HG03060 (cell line): ENCODE results near the gene ADH5.
A peak's percentile ranks its signal among the peaks of the same experiment; 100 is the strongest.
"Not testable (repeated sequence)": the region's sequence is repeated elsewhere in the genome, so short reads cannot be mapped to it uniquely, and the experiment has no call there.

Experiments used
- ATAC-seq: cut with Tn5 transposase; IDR thresholded peaks from one replicate; pipeline ENCODE4 v1.9.1; 2021; ENCODE audit warnings: low read depth, moderate number of reproducible peaks; ENCODE audit not compliant: unreplicated experiment

ADH5 gene

DNA sequence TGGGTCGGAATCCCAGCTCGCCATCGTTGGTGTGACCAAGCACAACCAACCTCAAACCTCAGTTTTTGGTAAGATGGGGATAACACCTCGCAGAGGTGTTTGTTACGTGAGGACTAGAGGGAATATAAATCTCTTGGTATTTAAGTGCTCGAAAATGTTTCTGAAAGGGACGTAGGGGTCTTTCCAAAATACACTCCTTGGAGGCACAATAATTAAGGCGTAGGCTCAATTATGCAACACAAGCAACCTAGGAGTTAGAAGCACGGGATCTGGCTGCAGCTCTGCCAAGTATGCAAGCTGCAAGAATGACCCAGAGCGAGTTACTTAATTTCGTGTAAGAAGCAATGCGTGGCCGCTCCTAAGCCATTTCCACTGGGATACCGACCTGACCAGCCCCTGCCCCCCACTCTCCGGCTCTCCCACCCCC is 552 bp downstream of the ADH5 start:
- peak; percentile 26 for ATAC-seq

GRCh38 chr4:99084595-99084994 is 4.0 kb downstream of the ADH5 start:
- no peak for ATAC-seq

GRCh38 chr4:99082192-99082591 is 6.4 kb downstream of the ADH5 start:
- ATAC-seq: no peak

- not testable (repeated sequence) for ATAC-seq
Measured at GRCh38 chr4:99080869-99081268, 7.7 kb downstream of the ADH5 start.

DNA sequence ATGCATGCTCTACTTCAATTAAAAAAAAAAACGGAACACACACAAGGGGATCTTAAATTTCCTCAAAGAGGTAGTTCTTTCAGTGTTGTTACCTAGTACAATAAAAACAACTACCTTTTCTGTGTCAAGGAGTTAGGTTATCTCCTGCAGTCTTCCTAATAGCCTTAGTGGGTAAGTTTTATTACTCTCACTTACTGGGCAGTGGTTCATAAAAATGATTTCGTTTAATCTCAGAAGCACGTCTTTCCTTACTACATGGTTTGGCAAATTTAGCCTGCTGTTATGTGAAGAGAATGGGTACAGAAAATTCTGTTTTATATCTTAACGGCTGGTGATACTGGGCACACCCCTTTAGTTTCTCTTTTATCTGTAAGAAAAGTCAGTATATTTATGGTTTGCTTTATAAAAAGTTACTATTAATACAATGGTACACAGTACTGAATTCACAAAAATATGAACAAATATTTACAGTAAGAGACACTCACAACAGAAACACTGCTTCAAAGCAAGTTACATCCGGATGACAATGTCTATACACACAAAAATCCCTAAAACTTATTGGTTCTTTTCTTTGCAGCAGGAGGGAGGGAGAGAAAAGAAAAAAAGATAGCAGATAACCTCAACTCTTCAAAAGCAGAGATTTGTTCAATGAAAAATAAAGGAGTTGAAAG is 8.8 kb downstream of the ADH5 start:
- no peak for ATAC-seq

- no peak for ATAC-seq
Measured at GRCh38 chr4:99078931-99079624, 9.5 kb downstream of the ADH5 start.

- ATAC-seq: no peak
Measured at GRCh38 chr4:99078336-99078735, 10.3 kb downstream of the ADH5 start.

- ATAC-seq: no peak
Measured at GRCh38 chr4:99077177-99077576, 11.4 kb downstream of the ADH5 start.

- no peak for ATAC-seq
Measured at GRCh38 chr4:99076292-99076976, 12.2 kb downstream of the ADH5 start.

DNA sequence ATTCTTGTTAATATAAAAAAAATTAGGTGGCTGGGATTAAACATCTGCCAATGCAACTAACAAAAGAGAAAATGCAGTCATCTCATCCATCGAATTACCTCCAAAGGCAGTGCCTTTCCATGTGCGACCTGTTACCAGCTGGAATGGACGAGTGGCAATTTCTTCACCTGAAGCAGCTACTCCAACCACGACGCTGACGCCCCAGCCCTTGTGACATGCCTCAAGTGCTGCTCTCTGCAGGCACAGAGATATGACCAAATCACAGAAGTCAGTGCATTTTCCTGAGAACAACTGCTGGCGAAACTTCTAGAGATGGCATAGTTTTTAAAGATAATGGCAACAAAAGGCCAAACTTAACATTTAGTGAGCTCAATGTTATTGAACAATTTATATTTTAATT is 13.8 kb downstream of the ADH5 start:
- no peak for ATAC-seq

DNA sequence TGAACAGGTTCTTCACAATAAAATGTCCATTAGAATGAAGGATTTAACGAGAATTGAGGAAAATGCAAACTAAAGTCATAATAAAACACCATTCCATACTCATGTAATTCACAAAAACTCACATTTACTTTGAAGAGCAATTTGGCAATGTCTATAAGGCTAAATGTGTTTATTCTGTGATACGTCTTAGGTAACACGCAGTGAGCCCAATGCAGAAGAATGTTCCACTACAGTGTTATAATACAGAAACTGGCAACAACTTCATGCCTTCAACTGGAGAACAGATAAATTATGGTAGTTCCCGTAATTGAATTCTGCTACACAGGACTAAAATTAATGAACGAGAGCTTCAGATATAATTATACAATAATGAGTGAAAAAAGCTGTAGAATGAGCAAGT is 17.4 kb downstream of the ADH5 start:
- no peak for ATAC-seq

- no peak for ATAC-seq
Measured at GRCh38 chr4:99067617-99068016, 21.0 kb downstream of the ADH5 start.

DNA sequence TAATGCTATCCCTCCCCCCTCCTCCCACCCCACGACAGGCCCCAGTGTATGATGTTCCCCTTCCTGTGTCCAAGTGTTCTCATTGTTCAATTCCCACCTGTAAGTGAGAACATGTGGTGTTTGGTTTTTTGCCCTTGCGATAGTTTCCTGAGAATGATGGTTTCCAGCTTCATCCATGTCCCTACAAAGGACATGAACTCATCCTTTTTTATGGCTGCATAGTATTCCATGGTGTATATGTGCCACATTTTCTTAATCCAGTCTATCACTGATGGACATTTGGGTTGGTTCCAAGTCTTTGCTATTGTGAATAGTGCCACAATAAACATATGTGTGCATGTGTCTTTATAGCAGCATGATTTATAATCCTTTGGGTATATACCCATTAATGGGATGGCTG is 23.1 kb downstream of the ADH5 start:
- not testable (repeated sequence) for ATAC-seq

DNA sequence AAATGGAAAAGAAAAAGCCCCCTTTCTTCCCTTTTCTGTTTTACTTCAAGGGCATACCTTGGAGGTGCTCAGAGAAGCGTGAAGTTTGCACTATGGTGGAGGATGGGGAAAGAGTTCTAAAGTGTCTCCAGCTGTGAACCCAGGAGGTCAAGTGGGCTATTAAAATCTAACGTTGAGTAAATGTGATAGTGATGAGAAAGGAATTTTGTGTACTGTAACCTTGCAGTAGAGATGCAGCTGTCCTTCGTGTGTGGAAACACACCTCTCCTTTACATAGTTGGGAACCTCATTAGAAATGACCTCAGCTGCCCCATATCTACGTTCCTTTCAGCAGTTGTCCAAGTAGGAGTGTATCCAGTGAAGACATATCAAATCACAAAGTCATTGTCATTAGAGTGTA is 26.5 kb downstream of the ADH5 start:
- ATAC-seq: no peak

DNA sequence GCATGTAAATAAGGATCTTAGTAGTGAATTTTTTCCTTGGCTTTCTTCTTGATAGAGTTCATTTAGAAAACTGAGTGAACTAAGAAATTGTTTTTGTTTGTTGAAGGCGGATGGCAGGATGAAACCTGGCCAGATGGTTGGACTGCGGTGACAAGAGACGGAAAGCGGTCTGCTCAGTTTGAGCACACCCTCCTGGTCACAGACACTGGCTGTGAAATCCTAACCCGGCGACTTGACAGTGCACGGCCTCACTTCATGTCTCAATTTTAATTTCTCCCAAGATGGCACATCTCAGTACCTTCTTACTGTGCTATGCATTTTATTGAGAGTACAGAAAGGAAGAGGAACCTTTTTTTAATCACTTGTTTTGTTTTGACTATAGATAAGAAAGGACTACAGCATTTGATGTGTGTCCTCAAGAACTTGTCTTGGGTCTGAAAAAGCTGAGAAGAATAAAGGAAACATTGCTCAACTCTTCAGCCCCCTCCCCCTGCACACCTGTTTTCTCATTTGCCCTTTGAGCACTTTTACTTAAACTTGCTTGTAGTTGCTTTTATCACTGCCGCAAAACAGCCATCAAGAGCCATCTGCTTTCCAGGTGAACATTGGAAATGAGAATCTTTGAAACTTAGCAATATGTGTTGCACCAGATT is 27.4 kb downstream of the ADH5 start:
- ATAC-seq: no peak

DNA sequence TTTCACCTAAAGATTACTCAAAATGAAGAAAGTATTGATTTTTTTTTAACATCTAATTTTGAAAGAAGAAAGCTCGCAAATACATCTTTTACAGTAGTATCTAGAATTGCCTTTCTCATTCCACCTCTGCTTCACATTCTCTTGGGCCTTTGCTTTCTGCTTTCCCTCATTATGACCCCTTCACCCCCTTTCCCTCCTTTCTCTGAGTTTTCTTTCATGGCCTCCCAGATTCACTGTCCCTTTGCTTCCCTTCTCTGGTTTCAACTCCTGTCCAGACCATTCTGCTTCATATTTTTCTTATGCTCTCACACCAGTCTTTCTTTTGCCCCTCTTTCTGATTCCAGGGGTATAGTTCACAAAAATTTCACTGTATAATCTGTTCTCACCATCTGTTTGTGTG is 29.0 kb downstream of the ADH5 start:
- no peak for ATAC-seq

DNA sequence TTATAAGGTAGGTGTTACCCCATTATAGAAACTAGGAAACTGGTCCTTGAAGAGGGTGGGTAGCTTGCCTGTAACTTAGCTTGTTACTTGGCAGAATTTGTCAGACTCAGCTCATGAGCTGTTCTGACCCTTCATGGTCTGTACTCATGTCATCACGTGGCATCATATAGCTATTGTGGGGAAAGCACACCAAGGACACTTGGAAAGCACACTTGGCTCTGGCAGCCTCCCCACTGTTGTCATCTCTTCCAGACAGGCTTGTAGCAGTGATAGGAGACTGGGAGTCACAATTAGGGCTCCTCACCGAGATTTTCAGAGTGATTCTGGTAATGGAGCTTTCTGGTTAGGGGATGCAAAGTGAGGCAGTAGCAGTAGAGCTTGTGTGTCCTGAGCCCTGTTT is 30.4 kb downstream of the ADH5 start:
- ATAC-seq: no peak

DNA sequence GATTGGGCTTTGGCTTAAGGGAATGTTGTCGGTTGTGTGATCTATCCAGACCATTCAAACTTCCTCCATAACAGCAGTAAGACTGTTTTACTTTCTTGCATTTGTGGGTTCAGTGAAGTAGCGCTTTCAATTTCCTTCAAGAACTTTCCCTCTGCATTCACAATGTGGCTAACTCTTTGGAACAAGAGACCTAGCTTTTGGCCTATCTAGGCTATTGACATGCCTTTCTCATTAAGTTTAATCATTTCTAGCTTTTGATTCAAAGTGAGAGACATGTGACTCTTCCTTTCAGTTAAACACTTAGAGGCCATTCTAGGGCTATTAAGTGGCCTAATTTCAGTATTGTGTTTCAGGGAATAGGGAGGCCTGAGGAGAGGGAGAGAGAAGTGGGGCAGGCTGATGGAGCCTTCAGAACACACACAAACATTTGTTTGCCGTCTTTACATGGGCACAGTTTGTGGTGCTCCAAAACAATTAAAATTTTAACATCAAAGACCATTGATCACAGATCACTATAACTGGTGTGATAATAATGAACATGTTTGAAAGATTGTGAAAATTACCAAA is 34.1 kb downstream of the ADH5 start:
- no peak for ATAC-seq

DNA sequence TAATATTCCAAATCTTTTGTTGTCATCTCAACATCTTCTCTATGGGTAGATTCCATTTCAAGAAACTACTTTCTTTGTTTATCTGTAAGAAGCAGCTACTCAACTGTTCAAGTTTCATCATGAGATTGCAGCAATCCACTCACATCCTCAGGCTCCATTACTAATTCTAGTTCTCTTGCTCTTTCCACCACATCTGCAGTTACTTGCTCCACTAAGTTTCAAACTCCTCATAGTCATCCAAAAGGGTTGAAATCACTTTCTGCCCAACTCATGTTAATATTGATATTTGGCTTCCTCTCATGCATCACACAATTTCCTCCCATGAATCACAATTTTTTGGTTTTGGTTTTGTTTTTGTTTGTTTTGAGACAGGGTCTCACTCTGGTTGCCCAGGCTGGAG is 35.7 kb downstream of the ADH5 start:
- ATAC-seq: no peak

DNA sequence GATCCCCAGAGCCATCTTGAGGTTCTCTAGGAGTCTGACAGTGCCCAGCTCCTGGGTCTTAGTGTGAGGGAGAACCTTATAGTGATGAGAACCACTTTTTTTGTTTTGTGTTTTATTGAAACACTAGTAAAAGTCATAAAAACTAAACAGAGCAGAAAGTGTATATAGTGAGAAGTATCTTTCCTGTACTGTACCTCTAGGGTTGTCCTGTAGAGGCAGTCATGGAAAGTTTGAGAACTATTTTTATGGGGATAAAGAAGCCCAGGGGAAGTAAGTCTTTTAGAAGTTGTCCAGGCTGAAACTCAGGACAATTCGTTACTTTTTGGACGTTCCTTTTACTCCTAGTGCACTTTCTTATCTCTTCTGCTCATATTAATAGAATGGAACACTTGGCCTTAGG is 40.9 kb downstream of the ADH5 start:
- ATAC-seq: no peak

- ATAC-seq: no peak
Measured at GRCh38 chr4:99043346-99043745, 45.2 kb downstream of the ADH5 start.
